Spleen (tissue), 7 donors: Measurements from ENCODE around the gene ARNT2.

Source experiments
- CTCF ChIP-seq, 11 experiments: fragments of 200-600 bp in 7 of 11; fragments of 450-650 bp in 4 of 11; sonication (generic) in 4 of 11; IDR thresholded peaks in 8 of 11; conservative IDR thresholded peaks in 3 of 11; 1 replicate in 7 of 11; 2 replicates in 4 of 11; pipeline versions ENCODE4 v1.4.0 to v1.8.0; 2016 to 2021; ENCODE audit warnings: antibody characterized with exemption in 11 of 11, inconsistent platforms in 4 of 11, mild to moderate bottlenecking in 1 of 11
- POLR2A ChIP-seq, 3 donors: fragments of 450-650 bp; IDR thresholded peaks; one replicate each; pipeline ENCODE4 v1.5.1; 2017; ENCODE audit warnings: antibody characterized with exemption in 3 of 3, mild to moderate bottlenecking in 1 of 3
- donor health status: DM: no; HTN: no; CAD: no; lungs with moderate emphysema.
- donor health status: DM: no; HTN: no; CAD: no.
- donor health status: DM: no; HTN: no; CAD: no.

GRCh38 chr15:80432345-80432702, 28.1 kb downstream of the ARNT2 start:
- TF ChIP-seq POLR2A (IDR thresholded peaks at IDR 0.05) (no peak), CTCF (IDR thresholded peaks at IDR 0.05 in 8 of 11, conservative IDR thresholded peaks at IDR 0.05 in 3 of 11) (no peak)
